ENCODE measurements around the gene RABGAP1L.
A peak's percentile ranks its signal among the peaks of the same experiment; 100 is the strongest.

RABGAP1L gene

DNA sequence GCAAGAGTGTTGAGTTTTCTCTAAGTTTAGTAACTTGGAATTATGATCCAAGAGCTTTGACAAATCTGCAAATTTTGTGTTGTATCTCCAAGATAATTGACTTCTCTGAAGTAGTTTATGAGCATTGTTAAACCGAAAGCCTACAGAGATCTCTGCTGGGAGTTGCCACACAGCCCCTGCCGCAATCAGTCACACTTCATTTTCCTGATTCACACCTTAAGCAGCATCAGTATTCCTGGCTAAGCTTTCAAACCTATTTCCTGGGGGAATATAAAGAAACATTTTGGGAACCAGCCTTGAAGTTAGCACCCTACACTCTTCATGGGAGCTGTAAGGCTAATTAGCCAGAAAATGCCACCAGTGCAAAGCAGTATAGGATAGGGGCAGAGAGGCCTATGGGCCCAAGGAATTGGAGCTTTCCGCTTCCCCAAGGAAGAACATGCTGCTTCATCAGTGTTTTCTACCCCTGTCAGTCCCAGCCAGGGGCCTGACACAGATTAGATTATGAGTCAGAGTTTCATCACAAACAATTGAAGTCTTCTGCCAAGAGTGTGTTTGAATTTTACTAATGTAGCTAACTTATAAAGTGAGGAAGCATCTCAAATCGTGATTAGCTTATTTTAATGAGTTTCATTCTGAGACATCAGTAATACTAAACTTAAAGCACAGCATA lies 817.3 kb downstream of the RABGAP1L start:
- TF ChIP-seq, protein P1, sequence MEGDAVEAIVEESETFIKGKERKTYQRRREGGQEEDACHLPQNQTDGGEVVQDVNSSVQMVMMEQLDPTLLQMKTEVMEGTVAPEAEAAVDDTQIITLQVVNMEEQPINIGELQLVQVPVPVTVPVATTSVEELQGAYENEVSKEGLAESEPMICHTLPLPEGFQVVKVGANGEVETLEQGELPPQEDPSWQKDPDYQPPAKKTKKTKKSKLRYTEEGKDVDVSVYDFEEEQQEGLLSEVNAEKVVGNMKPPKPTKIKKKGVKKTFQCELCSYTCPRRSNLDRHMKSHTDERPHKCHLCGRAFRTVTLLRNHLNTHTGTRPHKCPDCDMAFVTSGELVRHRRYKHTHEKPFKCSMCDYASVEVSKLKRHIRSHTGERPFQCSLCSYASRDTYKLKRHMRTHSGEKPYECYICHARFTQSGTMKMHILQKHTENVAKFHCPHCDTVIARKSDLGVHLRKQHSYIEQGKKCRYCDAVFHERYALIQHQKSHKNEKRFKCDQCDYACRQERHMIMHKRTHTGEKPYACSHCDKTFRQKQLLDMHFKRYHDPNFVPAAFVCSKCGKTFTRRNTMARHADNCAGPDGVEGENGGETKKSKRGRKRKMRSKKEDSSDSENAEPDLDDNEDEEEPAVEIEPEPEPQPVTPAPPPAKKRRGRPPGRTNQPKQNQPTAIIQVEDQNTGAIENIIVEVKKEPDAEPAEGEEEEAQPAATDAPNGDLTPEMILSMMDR (IDR thresholded peaks at IDR 0.05; ENCODE audit: borderline replicate concordance, control extremely low read depth, extremely low read depth, insufficient read depth, missing control alignments), result no peak
- no peak for DNase-seq (ENCODE audit: low spot score)
- in situ Hi-C loops (cut with MboI; ENCODE audit: low sequenced_read_pairs, unreplicated experiment), result loop anchor here (10.0 kb wide), 1 partner anchor 182 kb away; no protein-coding TSS in a partner anchor

DNA sequence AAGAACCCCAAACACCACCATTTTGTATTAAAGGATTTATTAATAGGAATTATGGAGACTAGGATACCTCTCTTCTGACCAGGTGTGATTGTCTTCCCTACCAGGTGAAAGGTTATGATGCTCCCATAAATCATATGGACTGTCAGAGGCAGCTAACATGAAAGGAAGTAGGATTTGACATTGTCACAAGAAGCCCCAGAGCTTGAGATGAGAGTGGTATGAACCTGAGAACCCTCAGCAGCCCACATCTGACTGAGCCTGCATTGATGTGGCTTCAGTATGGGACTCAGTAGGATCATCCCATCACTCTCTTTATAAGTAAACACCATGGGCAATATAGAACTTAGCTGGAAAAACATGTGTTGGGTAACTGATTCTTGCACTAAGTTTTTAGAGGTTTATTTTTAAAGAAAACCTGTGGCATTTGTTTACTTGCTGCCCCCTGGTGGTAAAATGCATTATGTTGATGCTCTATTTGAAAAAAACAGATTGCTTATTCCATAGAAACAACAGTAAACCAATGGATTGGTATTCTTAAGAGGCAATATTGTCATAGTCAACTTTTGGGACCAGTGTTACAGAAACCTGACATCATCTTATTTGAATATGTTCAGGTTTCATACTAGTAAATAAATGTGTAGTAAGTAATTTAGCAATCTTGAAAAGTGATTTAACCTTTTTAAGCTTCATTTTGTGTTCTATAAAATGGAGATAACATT lies 823.8 kb downstream of the RABGAP1L start:
- in situ Hi-C loops (cut with MboI; ENCODE audit: low sequenced_read_pairs, unreplicated experiment), result no loop called here
- no peak for DNase-seq (ENCODE audit: low spot score)
- TF ChIP-seq, protein P1 (IDR thresholded peaks at IDR 0.05; ENCODE audit: borderline replicate concordance, control extremely low read depth, extremely low read depth, insufficient read depth, missing control alignments), result peak; percentile 25

DNA sequence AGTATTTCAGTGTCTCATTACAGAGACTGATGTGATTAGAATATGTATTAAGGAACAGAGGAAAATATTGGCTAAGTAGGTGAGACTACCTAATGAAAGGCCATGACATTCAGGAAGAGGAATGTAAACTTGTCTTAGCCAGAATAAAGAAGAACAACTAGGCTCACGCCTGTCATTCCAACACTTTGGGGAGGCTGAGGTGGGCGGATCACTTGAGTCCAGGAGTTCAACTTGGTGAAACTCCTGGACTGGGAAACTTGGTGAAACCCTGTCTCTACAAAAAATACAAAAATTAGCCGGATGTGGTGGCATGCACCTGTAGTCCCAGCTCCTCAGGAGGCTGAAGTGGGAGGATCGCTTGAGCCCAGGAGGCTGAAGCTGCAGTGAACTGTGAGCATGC lies 825.6 kb downstream of the RABGAP1L start:
- in situ Hi-C loops (cut with MboI; ENCODE audit: low sequenced_read_pairs, unreplicated experiment), result no loop called here
- TF ChIP-seq, protein P1 (IDR thresholded peaks at IDR 0.05; ENCODE audit: borderline replicate concordance, control extremely low read depth, extremely low read depth, insufficient read depth, missing control alignments), result no peak
- DNase-seq (ENCODE audit: low spot score), result no peak

DNA sequence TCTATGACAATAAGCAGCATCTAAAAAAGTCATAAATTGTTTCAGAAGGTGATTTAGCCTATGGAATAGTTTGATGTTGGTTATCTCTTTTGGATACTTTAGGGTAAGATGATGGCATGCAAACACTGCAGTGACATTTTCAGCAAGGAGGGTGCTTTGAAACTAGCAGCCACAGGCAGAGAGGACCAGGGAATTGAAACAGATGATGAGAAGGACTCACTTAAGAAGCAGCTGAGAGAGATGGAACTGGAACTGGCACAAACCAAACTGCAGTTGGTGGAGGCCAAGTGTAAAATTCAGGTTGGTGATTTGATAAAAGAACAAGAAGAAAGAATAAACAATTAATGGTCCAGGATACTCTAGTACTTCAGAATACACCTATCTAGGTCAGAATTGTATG lies 829.2 kb downstream of the RABGAP1L start:
- in situ Hi-C loops (cut with MboI; ENCODE audit: low sequenced_read_pairs, unreplicated experiment), result no loop called here
- TF ChIP-seq, protein P1 (IDR thresholded peaks at IDR 0.05; ENCODE audit: borderline replicate concordance, control extremely low read depth, extremely low read depth, insufficient read depth, missing control alignments), result no peak
- no peak for DNase-seq (ENCODE audit: low spot score)

DNA sequence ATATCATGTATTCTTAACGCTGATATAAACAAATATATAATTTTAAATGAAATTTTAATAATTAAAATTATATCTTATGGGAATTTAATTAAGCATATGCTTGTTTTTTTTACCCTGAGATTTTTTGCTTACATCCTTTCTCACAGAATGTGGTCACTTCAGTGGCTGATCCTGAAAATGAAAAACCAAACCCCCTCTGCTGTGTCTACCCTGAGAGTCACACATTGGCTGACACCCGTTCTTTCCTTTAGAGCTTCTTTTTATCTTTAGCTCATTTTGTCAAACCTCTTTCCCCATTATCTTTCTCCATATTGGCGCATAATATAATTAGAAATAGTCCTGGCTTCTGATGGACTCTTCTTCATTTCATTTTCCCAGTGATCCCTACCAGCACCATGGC lies 829.7 kb downstream of the RABGAP1L start:
- in situ Hi-C loops (cut with MboI; ENCODE audit: low sequenced_read_pairs, unreplicated experiment), result no loop called here
- peak; percentile 45 for DNase-seq (ENCODE audit: low spot score)
- TF ChIP-seq, protein P1 (IDR thresholded peaks at IDR 0.05; ENCODE audit: borderline replicate concordance, control extremely low read depth, extremely low read depth, insufficient read depth, missing control alignments), result no peak

DNA sequence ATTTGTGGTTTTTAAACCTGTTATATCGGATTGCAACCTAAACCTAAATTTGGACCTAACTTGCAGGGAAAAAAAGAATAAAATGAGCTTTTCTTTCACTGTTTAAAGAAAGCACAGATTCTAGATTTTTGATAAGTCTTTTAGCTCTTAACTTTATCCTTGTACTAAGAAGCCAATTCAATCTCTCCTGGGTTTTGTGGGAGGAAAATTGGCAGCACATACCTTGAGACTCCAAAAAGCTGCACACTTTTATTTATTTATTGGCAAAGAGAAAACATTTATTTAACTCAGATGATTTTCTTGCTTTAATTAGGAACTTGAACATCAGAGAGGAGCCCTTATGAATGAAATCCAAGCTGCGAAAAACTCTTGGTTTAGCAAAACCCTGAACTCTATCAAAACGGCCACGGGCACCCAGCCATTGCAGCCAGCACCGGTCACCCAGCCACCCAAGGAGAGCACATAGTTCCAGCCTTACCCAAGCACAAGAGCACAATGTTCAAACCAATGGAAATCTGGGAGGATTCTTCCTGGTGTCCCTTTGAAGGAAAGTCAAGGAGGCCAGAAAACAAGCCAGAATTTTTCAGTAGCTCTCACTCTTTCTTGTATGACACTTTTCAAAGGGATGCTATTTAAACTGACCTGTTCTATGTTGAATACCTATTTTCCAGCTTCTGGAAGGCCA lies 830.4 kb downstream of the RABGAP1L start:
- DNase-seq (ENCODE audit: low spot score), result no peak
- TF ChIP-seq, protein P1 (IDR thresholded peaks at IDR 0.05; ENCODE audit: borderline replicate concordance, control extremely low read depth, extremely low read depth, insufficient read depth, missing control alignments), result no peak
- in situ Hi-C loops (cut with MboI; ENCODE audit: low sequenced_read_pairs, unreplicated experiment), result loop anchor here (5.0 to 10.0 kb wide), 2 partner anchors 217 to 735 kb away; no protein-coding TSS in a partner anchor

Measured in GM13976 (cell line).